Activated T-helper 2 cell treated with anti-CD3 and anti-CD28 coated beads, Interferon-gamma antibody, Interleukin-2, Interleukin-4, amounts not matched to agents 10 μg/mL and 5 μg/mL and 100 μg/mL, durations not matched to agents 14 hours and 24 hours and 36 hours (primary cell): ENCODE measurements around the gene PARVA. TPM values are rescaled to one million over a fixed set of nuclear protein-coding genes. Genes with fewer than 3 reads are reported as not detected.
"Not testable (repeated sequence)": the region's sequence is repeated elsewhere in the genome, so short reads cannot be mapped to it uniquely, and the experiment has no call there.

Source experiments
- DNase-seq: peaks from one replicate; pipeline ENCODE4 v3.0.0; 2021; ENCODE audit warnings: low spot score
- H3K27ac Mint-ChIP-seq: one replicate; pipeline ENCODE4 v1.8.0; 2021; ENCODE audit warnings: mixed read lengths
- H3K27me3 Mint-ChIP-seq: one replicate; pipeline ENCODE4 v1.8.0; 2021; ENCODE audit warnings: low read depth, mixed read lengths
- H3K36me3 Mint-ChIP-seq: one replicate; pipeline ENCODE4 v1.8.0; 2021; ENCODE audit warnings: low read depth, mixed read lengths
- H3K4me1 Mint-ChIP-seq: one replicate; pipeline ENCODE4 v1.8.0; 2021; ENCODE audit warnings: low read depth, mixed read lengths
- H3K4me3 Mint-ChIP-seq: one replicate; pipeline ENCODE4 v1.8.0; 2021; ENCODE audit warnings: low read depth, mild to moderate bottlenecking, moderate library complexity, mixed read lengths
- H3K9me3 Mint-ChIP-seq: one replicate; pipeline ENCODE4 v1.8.0; 2021; ENCODE audit warnings: mixed read lengths
- intact Hi-C: fragments of 100-400 bp; cut with micrococcal nuclease; formaldehyde crosslinking; loops from one replicate; pipeline ENCODE4 v1.15.1; 2023
- total RNA-seq: library from RNA; stranded (reverse); gene quantifications from 2 replicates; pipeline ENCODE4 v1.2.3, GENCODE V29; 2022

Gene PARVA
- total RNA-seq, 1 donor from 2014 or later: not detected

- H3K36me3 Mint-ChIP-seq: peaks cover 4% of the 10 kb centered on the region
- H3K4me1 Mint-ChIP-seq: peaks cover 11% of the 10 kb centered on the region
- H3K27me3 Mint-ChIP-seq: no peaks in the 10 kb centered on the region
- no peak for DNase-seq
- H3K27ac Mint-ChIP-seq: no peak overlapping the region
- intact Hi-C loops: no loop called here
- no peak overlapping the region for H3K4me3 Mint-ChIP-seq
- H3K9me3 Mint-ChIP-seq: no peaks in the 10 kb centered on the region
These were observed 17.6 kb upstream of the PARVA start for GRCh38 chr11:12359761-12360160.

- intact Hi-C loops: no loop called here
- no peak overlapping the region for H3K4me3 Mint-ChIP-seq
- no peaks in the 10 kb centered on the region for H3K27me3 Mint-ChIP-seq
- DNase-seq: no peak
- H3K27ac Mint-ChIP-seq: no peak overlapping the region
- H3K36me3 Mint-ChIP-seq: no peaks in the 10 kb centered on the region
- H3K9me3 Mint-ChIP-seq: no peaks in the 10 kb centered on the region
- H3K4me1 Mint-ChIP-seq: peaks cover 16% of the 10 kb centered on the region
These were observed 15.7 kb upstream of the PARVA start for GRCh38 chr11:12361682-12362081.

GRCh38 chr11:12362857-12363256 is 14.5 kb upstream of the PARVA start:
- intact Hi-C loops: no loop called here
- Mint-ChIP-seq H3K9me3 (peaks cover 1% of the 10 kb centered on the region), H3K27me3 (peaks cover 1% of the 10 kb centered on the region), H3K4me3 (no peak overlapping the region), H3K4me1 (peaks cover 9% of the 10 kb centered on the region), H3K27ac (no peak overlapping the region), H3K36me3 (no peaks in the 10 kb centered on the region)
- no peak for DNase-seq

GRCh38 chr11:12363373-12363772 is 14.0 kb upstream of the PARVA start:
- H3K27ac Mint-ChIP-seq: no peak overlapping the region
- no peak overlapping the region for H3K4me3 Mint-ChIP-seq
- peaks cover 9% of the 10 kb centered on the region for H3K4me1 Mint-ChIP-seq
- peaks cover 4% of the 10 kb centered on the region for H3K27me3 Mint-ChIP-seq
- H3K9me3 Mint-ChIP-seq: peaks cover 4% of the 10 kb centered on the region
- H3K36me3 Mint-ChIP-seq: no peaks in the 10 kb centered on the region
- intact Hi-C loops: no loop called here
- no peak for DNase-seq

GRCh38 chr11:12365965-12366575 is 11.3 kb upstream of the PARVA start:
- intact Hi-C loops, H3K4me3 Mint-ChIP-seq, H3K4me1 Mint-ChIP-seq, H3K36me3 Mint-ChIP-seq: not testable (repeated sequence)
- peak; percentile 62 for DNase-seq
- Mint-ChIP-seq H3K27me3 (peaks cover 21% of the 10 kb centered on the region), H3K27ac (peak overlapping the region; percentile 26), H3K9me3 (peaks cover 16% of the 10 kb centered on the region)

GRCh38 chr11:12367057-12367456 is 10.3 kb upstream of the PARVA start:
- H3K4me3 Mint-ChIP-seq, H3K36me3 Mint-ChIP-seq, intact Hi-C loops, H3K27ac Mint-ChIP-seq, H3K4me1 Mint-ChIP-seq, DNase-seq: not testable (repeated sequence)
- peaks cover 21% of the 10 kb centered on the region for H3K27me3 Mint-ChIP-seq
- H3K9me3 Mint-ChIP-seq: peaks cover 16% of the 10 kb centered on the region

- Mint-ChIP-seq H3K9me3 (peaks cover 16% of the 10 kb centered on the region), H3K4me1 (peaks cover 4% of the 10 kb centered on the region), H3K4me3 (no peak overlapping the region), H3K27me3 (peaks cover 59% of the 10 kb centered on the region), H3K36me3 (no peaks in the 10 kb centered on the region), H3K27ac (no peak overlapping the region)
- intact Hi-C loops: no loop called here
- no peak for DNase-seq
These were observed 5.3 kb upstream of the PARVA start for GRCh38 chr11:12372111-12372510.

- Mint-ChIP-seq H3K27ac (no peak overlapping the region), H3K27me3 (peaks cover 63% of the 10 kb centered on the region), H3K4me1 (peaks cover 6% of the 10 kb centered on the region), H3K36me3 (no peaks in the 10 kb centered on the region), H3K4me3 (no peak overlapping the region), H3K9me3 (no peaks in the 10 kb centered on the region)
- DNase-seq: no peak
- intact Hi-C loops: no loop called here
These were observed 1.7 kb upstream of the PARVA start for GRCh38 chr11:12375720-12376119.

- no peaks in the 10 kb centered on the region for H3K36me3 Mint-ChIP-seq
- no peaks in the 10 kb centered on the region for H3K9me3 Mint-ChIP-seq
- intact Hi-C loops: no loop called here
- H3K27ac Mint-ChIP-seq: no peak overlapping the region
- no peak for DNase-seq
- peaks cover 6% of the 10 kb centered on the region for H3K4me1 Mint-ChIP-seq
- H3K4me3 Mint-ChIP-seq: peak overlapping the region; percentile 13
- peaks cover 65% of the 10 kb centered on the region for H3K27me3 Mint-ChIP-seq
These were observed 901 bp upstream of the PARVA start for GRCh38 chr11:12376259-12377081.

- H3K4me1 Mint-ChIP-seq: peaks cover 6% of the 10 kb centered on the region
- no peak overlapping the region for H3K27ac Mint-ChIP-seq
- peak overlapping the region; percentile 52 for H3K4me3 Mint-ChIP-seq
- peaks cover 63% of the 10 kb centered on the region for H3K27me3 Mint-ChIP-seq
- DNase-seq: no peak
- H3K36me3 Mint-ChIP-seq: no peaks in the 10 kb centered on the region
- H3K9me3 Mint-ChIP-seq: no peaks in the 10 kb centered on the region
- intact Hi-C loops: no loop called here
These were observed 638 bp downstream of the PARVA start for GRCh38 chr11:12377824-12378593.

- peaks cover 6% of the 10 kb centered on the region for H3K4me1 Mint-ChIP-seq
- no peak for DNase-seq
- H3K27me3 Mint-ChIP-seq: peaks cover 55% of the 10 kb centered on the region
- H3K4me3 Mint-ChIP-seq: no peak overlapping the region
- no peaks in the 10 kb centered on the region for H3K9me3 Mint-ChIP-seq
- H3K36me3 Mint-ChIP-seq: no peaks in the 10 kb centered on the region
- intact Hi-C loops: no loop called here
- H3K27ac Mint-ChIP-seq: no peak overlapping the region
These were observed 3.4 kb downstream of the PARVA start for GRCh38 chr11:12380565-12381325.

- peaks cover 52% of the 10 kb centered on the region for H3K27me3 Mint-ChIP-seq
- DNase-seq: no peak
- no peaks in the 10 kb centered on the region for H3K36me3 Mint-ChIP-seq
- peaks cover 3% of the 10 kb centered on the region for H3K4me1 Mint-ChIP-seq
- no peak overlapping the region for H3K4me3 Mint-ChIP-seq
- H3K9me3 Mint-ChIP-seq: no peaks in the 10 kb centered on the region
- no peak overlapping the region for H3K27ac Mint-ChIP-seq
- intact Hi-C loops: no loop called here
These were observed 4.5 kb downstream of the PARVA start for GRCh38 chr11:12381875-12382274.
